Chondrocyte (in vitro differentiated cells): Measurements from ENCODE around the gene NRF1. TPM values are rescaled to one million over a fixed set of nuclear protein-coding genes. Genes with fewer than 3 reads are reported as not detected.
"Not testable (repeated sequence)": the region's sequence is repeated elsewhere in the genome, so short reads cannot be mapped to it uniquely, and the experiment has no call there.

Experiments used
- DNase-seq: peaks from one replicate; pipeline ENCODE4 v3.0.0; 2021; ENCODE audit warnings: mixed read lengths, low spot score
- H3K27ac Mint-ChIP-seq: one replicate; pipeline ENCODE4 v1.8.0; 2021; ENCODE audit warnings: mild to moderate bottlenecking, moderate library complexity, mixed read lengths; ENCODE audit not compliant: unreplicated experiment
- H3K27me3 Mint-ChIP-seq: 2 replicates; pipeline ENCODE4 v1.8.0; 2021; ENCODE audit warnings: low read depth, mixed read lengths
- H3K36me3 Mint-ChIP-seq: 2 replicates; pipeline ENCODE4 v1.8.0; 2021; ENCODE audit warnings: low read depth, mixed read lengths
- H3K4me1 Mint-ChIP-seq: 2 replicates; pipeline ENCODE4 v1.8.0; 2021; ENCODE audit warnings: low read depth, mild to moderate bottlenecking, mixed read lengths
- H3K4me3 Mint-ChIP-seq: one replicate; pipeline ENCODE4 v1.8.0; 2021; ENCODE audit warnings: mild to moderate bottlenecking, moderate library complexity, mixed read lengths; ENCODE audit not compliant: unreplicated experiment
- H3K9me3 Mint-ChIP-seq: 2 replicates; pipeline ENCODE4 v1.8.0; 2021; ENCODE audit warnings: low read depth, mixed read lengths
- total RNA-seq: library from RNA; stranded (reverse); gene quantifications from 3 replicates; pipeline ENCODE4 v1.2.1, GENCODE V29; 2021
- TF ChIP-seq, protein P1 (sequence below): fragments of 200-600 bp; sonication (generic); IDR thresholded peaks from 2 replicates; pipeline ENCODE4 v1.5.0; 2021; ENCODE audit warnings: antibody characterized with exemption, mild to moderate bottlenecking, moderate library complexity

The NRF1 gene
- total RNA-seq, 1 donor from 2014 or later = 13.3 TPM

DNA sequence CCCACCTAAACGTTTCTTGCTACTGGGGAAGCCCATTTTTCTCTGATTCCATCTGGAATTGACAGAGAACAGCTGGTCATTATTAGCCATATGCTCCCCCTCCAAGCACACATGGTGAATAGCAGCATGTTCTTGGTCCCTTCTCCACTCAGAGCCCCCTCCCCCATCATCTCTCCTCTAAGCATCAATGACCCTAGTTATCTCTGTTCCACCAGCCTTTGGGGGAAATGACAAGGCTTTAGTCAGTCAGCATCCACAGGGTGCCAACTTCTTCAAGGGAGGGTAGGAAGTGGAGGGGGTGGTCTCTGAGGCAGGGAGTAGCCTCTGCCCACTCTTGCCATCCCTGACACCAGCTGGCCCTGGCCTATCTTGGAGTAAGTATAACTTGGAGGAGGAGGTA is 178.1 kb downstream of the NRF1 start:
- Mint-ChIP-seq H3K36me3 (no peaks in the 10 kb centered on the region), H3K27me3 (peaks cover 33% of the 10 kb centered on the region), H3K4me1 (peaks cover 10% of the 10 kb centered on the region), H3K4me3 (no peak overlapping the region), H3K27ac (no peak overlapping the region), H3K9me3 (no peaks in the 10 kb centered on the region)
- TF ChIP-seq, protein P1, sequence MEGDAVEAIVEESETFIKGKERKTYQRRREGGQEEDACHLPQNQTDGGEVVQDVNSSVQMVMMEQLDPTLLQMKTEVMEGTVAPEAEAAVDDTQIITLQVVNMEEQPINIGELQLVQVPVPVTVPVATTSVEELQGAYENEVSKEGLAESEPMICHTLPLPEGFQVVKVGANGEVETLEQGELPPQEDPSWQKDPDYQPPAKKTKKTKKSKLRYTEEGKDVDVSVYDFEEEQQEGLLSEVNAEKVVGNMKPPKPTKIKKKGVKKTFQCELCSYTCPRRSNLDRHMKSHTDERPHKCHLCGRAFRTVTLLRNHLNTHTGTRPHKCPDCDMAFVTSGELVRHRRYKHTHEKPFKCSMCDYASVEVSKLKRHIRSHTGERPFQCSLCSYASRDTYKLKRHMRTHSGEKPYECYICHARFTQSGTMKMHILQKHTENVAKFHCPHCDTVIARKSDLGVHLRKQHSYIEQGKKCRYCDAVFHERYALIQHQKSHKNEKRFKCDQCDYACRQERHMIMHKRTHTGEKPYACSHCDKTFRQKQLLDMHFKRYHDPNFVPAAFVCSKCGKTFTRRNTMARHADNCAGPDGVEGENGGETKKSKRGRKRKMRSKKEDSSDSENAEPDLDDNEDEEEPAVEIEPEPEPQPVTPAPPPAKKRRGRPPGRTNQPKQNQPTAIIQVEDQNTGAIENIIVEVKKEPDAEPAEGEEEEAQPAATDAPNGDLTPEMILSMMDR = no peak
- no peak for DNase-seq

DNA sequence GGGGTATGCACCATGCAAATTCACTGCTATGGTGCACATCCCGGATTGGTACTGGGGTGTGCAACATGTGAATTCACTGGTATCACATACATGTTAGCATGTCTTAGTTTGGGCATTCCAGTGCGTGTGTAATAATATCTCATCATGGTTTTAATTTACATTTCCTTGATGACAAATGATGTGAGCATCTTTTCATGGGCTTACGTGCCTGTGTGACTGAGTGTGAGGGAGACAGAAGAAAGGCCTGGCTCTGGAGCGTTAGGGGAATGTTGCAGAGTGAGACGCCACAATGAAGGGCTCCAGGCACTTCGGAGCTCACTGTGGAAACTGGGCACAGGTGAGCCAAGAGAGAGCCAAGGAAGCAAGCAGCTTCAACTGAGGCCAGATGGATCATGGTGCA is 178.6 kb downstream of the NRF1 start:
- Mint-ChIP-seq H3K4me3 (no peak overlapping the region), H3K36me3 (no peaks in the 10 kb centered on the region), H3K4me1 (peaks cover 8% of the 10 kb centered on the region), H3K27ac (no peak overlapping the region), H3K27me3 (peaks cover 29% of the 10 kb centered on the region), H3K9me3 (no peaks in the 10 kb centered on the region)
- DNase-seq = no peak
- TF ChIP-seq, protein P1 = no peak

DNA sequence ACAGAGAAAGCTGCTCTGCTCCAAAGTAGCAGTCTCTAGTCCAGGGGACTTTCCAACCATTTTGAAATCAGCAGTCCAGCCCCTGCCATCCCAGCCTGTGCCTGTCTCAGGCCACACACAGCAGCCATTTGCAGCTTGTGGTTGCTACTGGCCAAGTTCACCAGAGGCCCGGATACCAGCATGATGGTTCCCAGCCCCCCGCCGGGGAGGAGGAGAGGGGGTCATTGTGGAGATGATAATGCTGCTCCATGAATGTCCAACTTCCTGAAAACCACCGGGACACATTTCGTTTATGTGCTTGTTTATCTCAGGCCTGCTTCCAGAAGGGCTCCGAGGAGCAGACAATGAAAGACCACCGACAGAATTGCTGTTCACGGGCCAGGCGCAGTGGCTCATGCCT is 181.2 kb downstream of the NRF1 start:
- no peak overlapping the region for H3K4me3 Mint-ChIP-seq
- H3K4me1 Mint-ChIP-seq = no peaks in the 10 kb centered on the region
- H3K27ac Mint-ChIP-seq = no peak overlapping the region
- H3K9me3 Mint-ChIP-seq = no peaks in the 10 kb centered on the region
- H3K27me3 Mint-ChIP-seq = peaks cover 4% of the 10 kb centered on the region
- TF ChIP-seq, protein P1 = no peak
- H3K36me3 Mint-ChIP-seq = no peaks in the 10 kb centered on the region
- DNase-seq = no peak

DNA sequence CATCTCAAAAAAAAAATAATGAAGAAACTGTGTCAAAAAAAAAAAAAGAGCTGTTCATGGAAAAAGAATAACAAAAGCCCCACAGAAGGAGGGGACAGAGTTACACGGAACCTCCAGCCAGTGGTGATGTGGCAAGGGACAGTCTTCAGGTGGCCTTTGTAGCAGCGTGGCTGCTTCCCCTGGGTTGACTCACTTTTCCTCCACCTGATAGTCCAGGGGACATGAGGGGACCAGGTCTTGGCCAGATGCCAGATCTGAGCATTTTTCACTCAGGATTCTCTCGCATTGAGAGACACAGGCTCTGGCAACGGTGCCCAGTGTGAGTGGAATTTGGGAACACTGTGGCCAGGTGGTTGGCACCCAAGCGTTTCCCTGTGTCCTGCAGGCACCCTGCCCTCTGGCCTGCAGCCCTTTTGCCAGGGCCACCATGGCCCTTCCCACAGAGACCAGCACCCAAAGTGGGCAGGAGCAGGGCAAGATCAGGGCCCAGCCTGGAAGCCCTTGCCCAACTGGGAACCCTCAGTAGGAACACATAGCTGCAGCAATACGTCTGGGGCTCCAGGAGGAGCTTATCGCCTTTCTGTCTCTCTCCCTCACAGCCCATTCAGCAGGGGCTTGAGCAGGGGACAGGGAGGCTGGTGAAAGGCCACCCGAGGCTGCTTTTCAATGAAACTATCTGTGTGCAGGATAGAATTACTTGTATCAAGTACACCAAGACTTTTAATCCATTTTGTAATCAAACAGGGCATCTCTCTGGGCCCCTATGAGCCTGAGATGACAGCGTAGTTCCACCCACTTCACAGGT is 182.2 kb downstream of the NRF1 start:
- no peaks in the 10 kb centered on the region for H3K9me3 Mint-ChIP-seq
- no peak overlapping the region for H3K4me3 Mint-ChIP-seq
- H3K27me3 Mint-ChIP-seq = peaks cover 2% of the 10 kb centered on the region
- H3K27ac Mint-ChIP-seq = no peak overlapping the region
- TF ChIP-seq, protein P1 = no peak
- no peaks in the 10 kb centered on the region for H3K36me3 Mint-ChIP-seq
- DNase-seq = peak; percentile 59
- no peaks in the 10 kb centered on the region for H3K4me1 Mint-ChIP-seq

DNA sequence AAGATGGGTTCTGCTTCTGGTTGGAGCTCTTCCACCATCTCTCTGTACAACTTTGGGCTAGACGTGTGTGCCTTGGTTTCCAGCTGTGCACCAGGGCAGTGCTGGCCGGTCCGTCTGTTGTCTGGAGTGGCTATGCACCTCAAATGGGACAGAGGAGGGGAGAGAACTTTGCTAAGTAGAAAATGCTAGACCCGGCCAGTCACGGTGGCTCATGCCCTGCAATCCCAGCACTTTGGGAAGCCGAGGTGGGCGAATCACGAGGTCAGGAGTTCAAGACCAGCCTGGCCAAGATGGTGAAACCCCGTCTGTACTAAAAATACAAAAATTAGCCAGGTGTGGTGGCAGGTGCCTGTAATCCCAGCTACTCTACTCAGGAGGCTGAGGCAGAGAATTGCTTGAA is 182.9 kb downstream of the NRF1 start:
- H3K27me3 Mint-ChIP-seq, H3K9me3 Mint-ChIP-seq, H3K27ac Mint-ChIP-seq, H3K36me3 Mint-ChIP-seq, H3K4me1 Mint-ChIP-seq, H3K4me3 Mint-ChIP-seq: not testable (repeated sequence)
- peak; percentile 55 for DNase-seq

DNA sequence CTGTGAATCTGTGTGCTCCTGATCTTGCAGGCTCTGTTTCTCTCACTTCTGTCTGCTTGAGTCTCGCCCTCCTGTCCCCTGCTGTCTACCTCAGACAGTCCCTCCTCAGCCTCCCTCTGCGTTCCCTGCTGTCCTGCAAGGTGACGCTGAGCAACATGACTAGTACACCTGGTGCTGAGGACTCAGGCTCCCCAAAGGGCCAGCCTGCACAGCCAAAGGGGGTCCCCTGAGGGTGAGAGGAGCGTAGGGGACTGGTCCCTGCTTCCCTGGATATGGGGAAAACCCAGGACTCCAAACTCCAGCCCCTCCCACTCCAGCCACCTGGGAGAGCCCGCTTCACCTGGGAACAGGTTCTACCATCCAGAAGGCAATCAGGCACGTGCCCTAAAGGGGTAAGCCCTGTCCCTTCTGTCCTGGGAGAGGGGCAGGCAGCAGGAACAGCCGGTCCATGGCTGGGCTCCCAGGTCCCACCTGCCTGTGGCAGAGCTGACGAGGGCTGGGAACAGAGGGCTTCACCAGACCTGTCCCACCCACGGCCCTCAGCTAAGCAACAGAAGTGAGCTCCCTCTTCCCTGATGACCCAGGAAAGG is 184.8 kb downstream of the NRF1 start:
- no peaks in the 10 kb centered on the region for H3K4me1 Mint-ChIP-seq
- no peaks in the 10 kb centered on the region for H3K27me3 Mint-ChIP-seq
- H3K27ac Mint-ChIP-seq = no peak overlapping the region
- H3K4me3 Mint-ChIP-seq = no peak overlapping the region
- TF ChIP-seq, protein P1 = no peak
- no peaks in the 10 kb centered on the region for H3K36me3 Mint-ChIP-seq
- DNase-seq = peak; percentile 71
- H3K9me3 Mint-ChIP-seq = no peaks in the 10 kb centered on the region
